A549 (cell line): ENCODE data around the gene PTPRJ.

Experiments
- CHD2 ChIP-seq: fragments of 150-350 bp; IDR thresholded peaks from 2 replicates; pipeline ENCODE4 v1.6.1; 2014; ENCODE audit warnings: low read length; ENCODE audit not compliant: partially characterized antibody
- TF ChIP-seq, protein P1 (sequence below): fragments of 150-350 bp; IDR thresholded peaks from 2 replicates; pipeline ENCODE4 v1.6.1; 2014; ENCODE audit warnings: low read depth, mild to moderate bottlenecking, low read length
- TF ChIP-seq, protein P2 (sequence below): fragments of 200-600 bp; sonication (generic); IDR thresholded peaks from 2 replicates; pipeline ENCODE4 v1.6.1; 2016; ENCODE audit warnings: antibody characterized with exemption, mild to moderate bottlenecking, moderate library complexity
- TF ChIP-seq, protein P3 (sequence below): fragments of 450-650 bp; IDR thresholded peaks from 2 replicates; pipeline ENCODE4 v1.6.1; 2014; ENCODE audit warnings: antibody characterized with exemption

DNA sequence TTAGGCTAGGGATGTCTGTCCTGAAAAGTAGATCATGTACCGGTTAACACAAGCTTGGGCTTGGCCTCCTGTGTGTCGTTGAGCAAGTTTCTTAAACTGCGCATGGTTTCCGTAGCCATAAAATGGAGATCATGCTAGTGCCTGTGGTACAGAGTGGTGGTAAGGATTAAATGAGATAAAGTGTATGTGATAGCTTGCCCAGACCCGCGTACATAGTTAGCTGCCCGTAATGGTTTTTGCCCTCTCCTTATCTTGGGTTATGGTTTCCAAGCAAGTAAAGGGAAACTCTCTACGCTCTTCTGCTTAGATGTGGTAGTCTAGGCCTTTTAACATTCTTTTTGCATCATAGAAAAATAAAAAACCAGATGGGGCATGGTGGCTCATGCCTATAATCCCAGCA is 11.0 kb upstream of the PTPRJ start:
- TF ChIP-seq, protein P1, sequence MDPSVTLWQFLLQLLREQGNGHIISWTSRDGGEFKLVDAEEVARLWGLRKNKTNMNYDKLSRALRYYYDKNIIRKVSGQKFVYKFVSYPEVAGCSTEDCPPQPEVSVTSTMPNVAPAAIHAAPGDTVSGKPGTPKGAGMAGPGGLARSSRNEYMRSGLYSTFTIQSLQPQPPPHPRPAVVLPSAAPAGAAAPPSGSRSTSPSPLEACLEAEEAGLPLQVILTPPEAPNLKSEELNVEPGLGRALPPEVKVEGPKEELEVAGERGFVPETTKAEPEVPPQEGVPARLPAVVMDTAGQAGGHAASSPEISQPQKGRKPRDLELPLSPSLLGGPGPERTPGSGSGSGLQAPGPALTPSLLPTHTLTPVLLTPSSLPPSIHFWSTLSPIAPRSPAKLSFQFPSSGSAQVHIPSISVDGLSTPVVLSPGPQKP = no peak
- TF ChIP-seq, protein P2, sequence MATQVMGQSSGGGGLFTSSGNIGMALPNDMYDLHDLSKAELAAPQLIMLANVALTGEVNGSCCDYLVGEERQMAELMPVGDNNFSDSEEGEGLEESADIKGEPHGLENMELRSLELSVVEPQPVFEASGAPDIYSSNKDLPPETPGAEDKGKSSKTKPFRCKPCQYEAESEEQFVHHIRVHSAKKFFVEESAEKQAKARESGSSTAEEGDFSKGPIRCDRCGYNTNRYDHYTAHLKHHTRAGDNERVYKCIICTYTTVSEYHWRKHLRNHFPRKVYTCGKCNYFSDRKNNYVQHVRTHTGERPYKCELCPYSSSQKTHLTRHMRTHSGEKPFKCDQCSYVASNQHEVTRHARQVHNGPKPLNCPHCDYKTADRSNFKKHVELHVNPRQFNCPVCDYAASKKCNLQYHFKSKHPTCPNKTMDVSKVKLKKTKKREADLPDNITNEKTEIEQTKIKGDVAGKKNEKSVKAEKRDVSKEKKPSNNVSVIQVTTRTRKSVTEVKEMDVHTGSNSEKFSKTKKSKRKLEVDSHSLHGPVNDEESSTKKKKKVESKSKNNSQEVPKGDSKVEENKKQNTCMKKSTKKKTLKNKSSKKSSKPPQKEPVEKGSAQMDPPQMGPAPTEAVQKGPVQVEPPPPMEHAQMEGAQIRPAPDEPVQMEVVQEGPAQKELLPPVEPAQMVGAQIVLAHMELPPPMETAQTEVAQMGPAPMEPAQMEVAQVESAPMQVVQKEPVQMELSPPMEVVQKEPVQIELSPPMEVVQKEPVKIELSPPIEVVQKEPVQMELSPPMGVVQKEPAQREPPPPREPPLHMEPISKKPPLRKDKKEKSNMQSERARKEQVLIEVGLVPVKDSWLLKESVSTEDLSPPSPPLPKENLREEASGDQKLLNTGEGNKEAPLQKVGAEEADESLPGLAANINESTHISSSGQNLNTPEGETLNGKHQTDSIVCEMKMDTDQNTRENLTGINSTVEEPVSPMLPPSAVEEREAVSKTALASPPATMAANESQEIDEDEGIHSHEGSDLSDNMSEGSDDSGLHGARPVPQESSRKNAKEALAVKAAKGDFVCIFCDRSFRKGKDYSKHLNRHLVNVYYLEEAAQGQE = no peak
- no peak for TF ChIP-seq CHD2
- TF ChIP-seq, protein P3, sequence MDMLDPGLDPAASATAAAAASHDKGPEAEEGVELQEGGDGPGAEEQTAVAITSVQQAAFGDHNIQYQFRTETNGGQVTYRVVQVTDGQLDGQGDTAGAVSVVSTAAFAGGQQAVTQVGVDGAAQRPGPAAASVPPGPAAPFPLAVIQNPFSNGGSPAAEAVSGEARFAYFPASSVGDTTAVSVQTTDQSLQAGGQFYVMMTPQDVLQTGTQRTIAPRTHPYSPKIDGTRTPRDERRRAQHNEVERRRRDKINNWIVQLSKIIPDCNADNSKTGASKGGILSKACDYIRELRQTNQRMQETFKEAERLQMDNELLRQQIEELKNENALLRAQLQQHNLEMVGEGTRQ = no peak
